HepG2 (cell line): ENCODE measurements around the gene NCAPD2. TPM values are rescaled to one million over a fixed set of nuclear protein-coding genes. Genes with fewer than 3 reads are reported as not detected.

Source experiments
- CAMTA2 ChIP-seq: sonication (generic); formaldehyde crosslinking; IDR thresholded peaks from 2 replicates; pipeline ENCODE4 v1.4.0; 2020; ENCODE audit warnings: mild to moderate bottlenecking, missing genetic modification reagents, borderline replicate concordance
- CBX1 ChIP-seq: IDR thresholded peaks from one replicate; pipeline ENCODE4 v1.6.1; 2016; ENCODE audit warnings: antibody characterized with exemption, low read depth
- HIVEP1 ChIP-seq: sonication (generic); formaldehyde crosslinking; IDR thresholded peaks from 2 replicates; pipeline ENCODE4 v1.4.0; 2020; ENCODE audit warnings: mild to moderate bottlenecking, missing genetic modification reagents
- IRF2 ChIP-seq: IDR thresholded peaks from 2 replicates; pipeline ENCODE4 v1.6.1; 2018; ENCODE audit warnings: missing genetic modification reagents, missing compliant biosample characterization
- KLF16 ChIP-seq, 2 experiments: sonication (generic) in 1 of 2; formaldehyde crosslinking in 1 of 2; IDR thresholded peaks; 2 replicates each; pipeline versions ENCODE4 v1.6.1 to v1.8.0; 2016 to 2023; ENCODE audit warnings: missing genetic modification reagents in 2 of 2, missing compliant biosample characterization in 1 of 2
- MTA1 ChIP-seq: sonication (generic); formaldehyde crosslinking; IDR thresholded peaks from 2 replicates; pipeline ENCODE4 v1.4.0; 2020; ENCODE audit warnings: missing genetic modification reagents, mild to moderate bottlenecking, borderline replicate concordance
- NCOA5 ChIP-seq: sonication (generic); formaldehyde crosslinking; IDR thresholded peaks from 2 replicates; pipeline ENCODE4 v1.4.0; 2020; ENCODE audit warnings: missing genetic modification reagents
- PCBP2 ChIP-seq: fragments of 200-400 bp; formaldehyde crosslinking; optimal IDR thresholded peaks from 2 replicates; pipeline ENCODE3; 2018; ENCODE audit warnings: low read length, low read depth; ENCODE audit not compliant: poor library complexity, severe bottlenecking
- POGK ChIP-seq: sonication (generic); formaldehyde crosslinking; conservative IDR thresholded peaks from 2 replicates; pipeline ENCODE4 v1.8.0; 2022; ENCODE audit warnings: mild to moderate bottlenecking, moderate library complexity, missing genetic modification reagents
- POLR2G ChIP-seq: fragments of 200-400 bp; formaldehyde crosslinking; IDR thresholded peaks from 2 replicates; pipeline ENCODE4 v1.6.1; 2018; ENCODE audit warnings: mild to moderate bottlenecking, low read depth, low read length, moderate library complexity
- RBFOX2 ChIP-seq: fragments of 200-400 bp; formaldehyde crosslinking; IDR thresholded peaks from 2 replicates; pipeline ENCODE4 v1.6.1; 2017; ENCODE audit warnings: low read depth, mild to moderate bottlenecking, low read length
- SAP130 ChIP-seq: IDR thresholded peaks from 2 replicates; pipeline ENCODE4 v1.6.1; 2016; ENCODE audit warnings: low read depth
- SNRNP70 ChIP-seq: fragments of 200-400 bp; formaldehyde crosslinking; IDR thresholded peaks from 2 replicates; pipeline ENCODE4 v1.6.1; 2017; ENCODE audit warnings: mild to moderate bottlenecking, low read depth, low read length, moderate library complexity
- SP5 ChIP-seq: IDR thresholded peaks from 2 replicates; pipeline ENCODE4 v1.6.1; 2016; ENCODE audit warnings: low read depth, borderline replicate concordance
- ZBTB40 ChIP-seq, 2 experiments: fragments of 450-650 bp in 1 of 2; sonication (generic) in 1 of 2; formaldehyde crosslinking in 1 of 2; IDR thresholded peaks; 2 replicates each; pipeline versions ENCODE4 v1.6.1 to v1.8.0; 2016 to 2022; ENCODE audit warnings: antibody characterized with exemption in 1 of 2, mild to moderate bottlenecking in 1 of 2, missing genetic modification reagents in 1 of 2
- ZNF569 ChIP-seq: sonication (generic); formaldehyde crosslinking; IDR thresholded peaks from 2 replicates; pipeline ENCODE4 v1.5.0; 2020; ENCODE audit warnings: mild to moderate bottlenecking, missing genetic modification reagents, moderate library complexity, borderline replicate concordance
- polyA plus RNA-seq, 8 experiments: library from polyadenylated mRNA; depleted of rRNA in 3 of 8; stranded (reverse) in 7 of 8; unstranded in 1 of 8; fragments of >200 nt; fragmentation: Illumina TruSeq in 4 of 8; extraction: Trizol in 4 of 8; gene quantifications; 2 replicates each; pipeline versions ENCODE4 v1.2.1 to v1.2.3, GENCODE V29; 2011 to 2016; ENCODE audit warnings: low read depth in 4 of 8, missing spikeins in 1 of 8, mixed read lengths in 1 of 8; ENCODE audit not compliant: insufficient read depth in 1 of 8
- total RNA-seq, 5 experiments: library from RNA; depleted of rRNA; stranded (reverse); fragments of >200 nt; fragmentation: Illumina TruSeq; extraction: Trizol; gene quantifications; 2 replicates each; pipeline ENCODE4 v1.2.3, GENCODE V29; 2016; ENCODE audit warnings: low read depth in 1 of 5
- TF ChIP-seq, protein P1 (sequence below): sonication (generic); formaldehyde crosslinking; conservative IDR thresholded peaks from 2 replicates; pipeline ENCODE4 v1.4.0; 2020; ENCODE audit warnings: missing genetic modification reagents

The NCAPD2 gene
- total and polyA plus RNA-seq, 2 of the 13 experiments (the other 11 are each of a cell fraction or from before 2014, with no cell fraction given): 51.1 to 65.6 TPM

DNA sequence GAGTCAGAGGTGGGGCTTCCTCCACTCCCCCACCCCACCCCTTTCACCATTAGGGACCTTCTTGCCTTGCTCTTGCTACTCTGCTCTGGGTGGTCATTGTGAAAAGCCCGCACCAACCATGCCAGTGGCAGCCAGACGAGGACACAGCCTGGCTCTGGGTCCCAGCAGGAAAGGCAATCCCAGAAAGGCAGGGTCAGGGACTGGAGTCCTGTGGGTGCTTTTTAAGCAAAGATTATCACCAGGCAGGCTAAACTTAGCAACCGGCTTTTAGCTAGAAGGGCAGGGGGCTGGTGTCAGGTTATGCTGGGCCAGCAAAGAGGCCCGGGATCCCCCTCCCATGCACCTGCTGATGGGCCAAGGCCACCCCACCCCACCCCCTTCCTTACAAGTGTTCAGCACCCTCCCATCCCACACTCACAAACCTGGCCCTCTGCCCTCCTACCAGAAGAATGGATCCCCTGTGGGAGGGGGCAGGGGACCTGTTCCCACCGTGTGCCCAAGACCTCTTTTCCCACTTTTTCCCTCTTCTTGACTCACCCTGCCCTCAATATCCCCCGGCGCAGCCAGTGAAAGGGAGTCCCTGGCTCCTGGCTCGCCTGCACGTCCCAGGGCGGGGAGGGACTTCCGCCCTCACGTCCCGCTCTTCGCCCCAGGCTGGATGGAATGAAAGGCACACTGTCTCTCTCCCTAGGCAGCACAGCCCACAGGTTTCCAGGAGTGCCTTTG, 39.2 kb downstream of the NCAPD2 start (continued):
- 0 out of 2 replicates have a peak, but pooled peaks have one; percentile 23 for TF ChIP-seq MTA1
- 0 out of 2 replicates have a peak, but pooled peaks have one; percentile 50 for TF ChIP-seq POGK (CRISPR knock-in tag)
- TF ChIP-seq ZNF569 (CRISPR knock-in tag): no peak
- no peak for TF ChIP-seq CAMTA2 (CRISPR knock-in tag)
- TF ChIP-seq POLR2G: peak; percentile 82
- peak in 1 of 2 experiments; percentile 56; a peak in 2 of 4 replicates for TF ChIP-seq KLF16 (CRISPR knock-in tag; IDR thresholded peaks at IDR 0.05)
- TF ChIP-seq CBX1: peak; percentile 68
- no peak for TF ChIP-seq IRF2
- peak; percentile 7 for TF ChIP-seq PCBP2
- no peak for TF ChIP-seq NCOA5
- no peak for TF ChIP-seq ZBTB40 (IDR thresholded peaks at IDR 0.05)
- 0 out of 2 replicates have a peak, but pooled peaks have one; percentile 16 for TF ChIP-seq ZBTB40 (CRISPR knock-in tag; IDR thresholded peaks at IDR 0.05)
- TF ChIP-seq SAP130: peak; percentile 78; the same call in 1 of the 2 replicates
- no peak; the same call in 1 of the 2 replicates for TF ChIP-seq SP5
- peak; percentile 60 for TF ChIP-seq RBFOX2
- TF ChIP-seq, protein P1, sequence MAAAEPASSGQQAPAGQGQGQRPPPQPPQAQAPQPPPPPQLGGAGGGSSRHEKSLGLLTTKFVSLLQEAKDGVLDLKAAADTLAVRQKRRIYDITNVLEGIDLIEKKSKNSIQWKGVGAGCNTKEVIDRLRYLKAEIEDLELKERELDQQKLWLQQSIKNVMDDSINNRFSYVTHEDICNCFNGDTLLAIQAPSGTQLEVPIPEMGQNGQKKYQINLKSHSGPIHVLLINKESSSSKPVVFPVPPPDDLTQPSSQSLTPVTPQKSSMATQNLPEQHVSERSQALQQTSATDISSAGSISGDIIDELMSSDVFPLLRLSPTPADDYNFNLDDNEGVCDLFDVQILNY (CRISPR knock-in tag): no peak
- TF ChIP-seq SNRNP70: no peak
- peak; percentile 18; the same call in 1 of the 2 replicates for TF ChIP-seq HIVEP1 (CRISPR knock-in tag)
